ENCODE measurements around the gene PRMT1. TPM values are rescaled to one million over a fixed set of nuclear protein-coding genes. Genes with fewer than 3 reads are reported as not detected.
A peak's percentile ranks its signal among the peaks of the same experiment; 100 is the strongest.

PRMT1 gene
- total and polyA plus RNA-seq, 12 donors, result 80.4 to 262 (median 160) TPM

DNA sequence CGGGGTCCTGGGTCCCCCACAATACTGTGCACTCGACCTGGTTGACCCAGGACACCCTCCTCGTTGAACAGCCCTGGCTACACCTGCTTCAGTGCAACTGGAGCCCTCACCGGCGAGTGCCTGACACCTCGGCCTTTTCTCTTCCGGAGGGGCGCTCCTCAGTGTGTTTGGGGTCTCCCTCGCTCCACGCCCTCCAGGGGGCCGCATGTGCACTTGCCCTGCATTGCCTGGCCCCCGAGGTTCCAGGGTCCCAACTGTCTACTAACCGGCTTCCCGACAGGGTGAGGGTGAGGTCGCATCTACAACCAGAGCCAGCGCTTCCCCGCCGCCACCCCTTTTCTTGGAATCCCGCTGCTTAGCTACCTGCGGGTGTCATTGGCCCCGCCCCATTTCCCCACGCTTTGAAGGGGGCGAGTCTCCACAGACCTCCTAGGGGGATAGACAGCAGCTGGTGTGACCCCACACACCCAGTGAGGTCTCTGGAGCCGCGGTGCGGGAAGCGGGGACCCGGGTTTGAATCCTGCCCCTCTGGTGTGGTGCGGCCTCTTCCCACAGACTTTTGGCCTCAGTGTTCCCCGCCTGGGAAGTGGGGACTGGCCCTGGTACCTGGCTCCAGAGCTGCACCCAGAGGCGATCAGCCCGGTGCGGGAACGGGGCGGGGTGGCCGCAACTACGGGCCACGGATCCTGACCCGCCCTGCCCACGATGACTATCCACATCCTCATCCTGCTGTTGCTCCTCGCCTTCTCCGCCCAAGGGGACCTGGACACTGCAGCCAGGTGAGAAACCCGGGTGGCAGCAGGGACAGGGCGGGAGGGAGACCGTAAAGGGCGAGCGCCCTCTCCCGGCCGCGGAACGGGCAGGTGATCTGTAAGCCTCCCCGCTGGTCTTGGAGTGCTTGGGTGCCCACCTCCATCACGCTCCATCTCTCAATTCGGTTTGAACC lies 12.3 kb downstream of the PRMT1 start, which contains the start of gene ADM5:
TSS of gene ADM5 (plus strand) at position 462 of the 946 bp plus-strand sequence. CDS start at position 706, 244 bp downstream.
- DNase-seq, result peak in 6 of 7 donors; percentile 56 to 83 (median 68)
- intact Hi-C loops (cut with DNase I), result no loop called here
- peak within 1 kb of the TSS in 2 of 4 donors; percentile 37 to 57 for H3K4me3 ChIP-seq
- H3K27ac ChIP-seq, result peak within 1 kb of the TSS in 2 of 5 donors; percentile 3 to 48
- no peaks in the 10 kb centered on the region for H3K9me3 ChIP-seq (replicated peaks in 1 of 3)
- no peaks in the 10 kb centered on the region for H3K27me3 ChIP-seq
- peaks cover 0 to 21% of the 10 kb centered on the region in 2 donors for H3K36me3 ChIP-seq (replicated peaks in 1 of 2)
- TF ChIP-seq, protein P1, sequence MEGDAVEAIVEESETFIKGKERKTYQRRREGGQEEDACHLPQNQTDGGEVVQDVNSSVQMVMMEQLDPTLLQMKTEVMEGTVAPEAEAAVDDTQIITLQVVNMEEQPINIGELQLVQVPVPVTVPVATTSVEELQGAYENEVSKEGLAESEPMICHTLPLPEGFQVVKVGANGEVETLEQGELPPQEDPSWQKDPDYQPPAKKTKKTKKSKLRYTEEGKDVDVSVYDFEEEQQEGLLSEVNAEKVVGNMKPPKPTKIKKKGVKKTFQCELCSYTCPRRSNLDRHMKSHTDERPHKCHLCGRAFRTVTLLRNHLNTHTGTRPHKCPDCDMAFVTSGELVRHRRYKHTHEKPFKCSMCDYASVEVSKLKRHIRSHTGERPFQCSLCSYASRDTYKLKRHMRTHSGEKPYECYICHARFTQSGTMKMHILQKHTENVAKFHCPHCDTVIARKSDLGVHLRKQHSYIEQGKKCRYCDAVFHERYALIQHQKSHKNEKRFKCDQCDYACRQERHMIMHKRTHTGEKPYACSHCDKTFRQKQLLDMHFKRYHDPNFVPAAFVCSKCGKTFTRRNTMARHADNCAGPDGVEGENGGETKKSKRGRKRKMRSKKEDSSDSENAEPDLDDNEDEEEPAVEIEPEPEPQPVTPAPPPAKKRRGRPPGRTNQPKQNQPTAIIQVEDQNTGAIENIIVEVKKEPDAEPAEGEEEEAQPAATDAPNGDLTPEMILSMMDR (IDR thresholded peaks at IDR 0.05), result peak; percentile 24 to 48 (median 46)
- no peak for TF ChIP-seq POLR2A (IDR thresholded peaks at IDR 0.05)
- H3K4me1 ChIP-seq (replicated peaks in 1 of 2), result peaks cover 3 to 25% of the 10 kb centered on the region in 2 donors
- 29 to 77% (median 38%) methylated on average over 6 to 54 of the region's 54 CpGs for WGBS, 4 donors

DNA sequence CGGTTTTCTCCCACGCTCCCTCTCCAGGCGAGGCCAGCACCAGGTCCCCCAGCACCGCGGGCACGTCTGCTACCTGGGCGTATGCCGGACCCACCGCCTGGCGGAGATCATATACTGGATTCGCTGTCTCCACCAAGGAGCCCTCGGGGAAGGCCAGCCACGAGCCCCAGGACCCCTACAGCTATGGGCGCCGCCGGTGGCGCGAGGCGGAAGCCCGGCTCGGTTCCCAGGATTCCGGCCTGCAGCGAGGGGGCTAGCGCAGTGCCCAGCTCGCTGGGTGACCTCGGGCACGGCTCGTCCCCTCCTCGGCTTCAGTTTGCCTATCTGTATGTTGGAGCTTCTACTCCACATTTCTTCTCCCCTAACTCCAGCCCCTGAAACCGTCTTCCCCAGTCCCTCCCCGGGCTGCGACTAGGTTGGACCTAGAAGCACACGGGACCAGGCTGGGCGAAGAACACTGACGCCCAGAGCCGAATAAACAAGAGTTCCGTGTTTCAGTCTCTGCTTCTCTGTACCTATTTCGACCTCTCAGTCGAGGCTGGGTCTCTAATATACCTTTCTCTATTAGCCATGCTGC lies 13.1 kb downstream of the PRMT1 start:
- Histone ChIP-seq H3K4me1 (replicated peaks in 1 of 2) (peaks cover 3 to 25% of the 10 kb centered on the region in 2 donors), H3K9me3 (replicated peaks in 1 of 3) (no peaks in the 10 kb centered on the region), H3K36me3 (replicated peaks in 1 of 2) (peaks cover 0 to 14% of the 10 kb centered on the region in 2 donors), H3K27me3 (no peaks in the 10 kb centered on the region), H3K4me3 (peak overlapping the region in 2 of 4 donors; percentile 37 to 57), H3K27ac (peak overlapping the region in 1 of 5 donors; percentile 48)
- WGBS, 4 donors, result 7 to 21% (median 11%) methylated on average over 20 to 39 of the region's 39 CpGs
- TF ChIP-seq, protein P1 (IDR thresholded peaks at IDR 0.05), result peak in 2 of 6 experiments; percentile 3 to 5
- TF ChIP-seq POLR2A (IDR thresholded peaks at IDR 0.05), result no peak
- peak in 1 of 7 donors; percentile 30 for DNase-seq
- intact Hi-C loops (cut with DNase I), result no loop called here

DNA sequence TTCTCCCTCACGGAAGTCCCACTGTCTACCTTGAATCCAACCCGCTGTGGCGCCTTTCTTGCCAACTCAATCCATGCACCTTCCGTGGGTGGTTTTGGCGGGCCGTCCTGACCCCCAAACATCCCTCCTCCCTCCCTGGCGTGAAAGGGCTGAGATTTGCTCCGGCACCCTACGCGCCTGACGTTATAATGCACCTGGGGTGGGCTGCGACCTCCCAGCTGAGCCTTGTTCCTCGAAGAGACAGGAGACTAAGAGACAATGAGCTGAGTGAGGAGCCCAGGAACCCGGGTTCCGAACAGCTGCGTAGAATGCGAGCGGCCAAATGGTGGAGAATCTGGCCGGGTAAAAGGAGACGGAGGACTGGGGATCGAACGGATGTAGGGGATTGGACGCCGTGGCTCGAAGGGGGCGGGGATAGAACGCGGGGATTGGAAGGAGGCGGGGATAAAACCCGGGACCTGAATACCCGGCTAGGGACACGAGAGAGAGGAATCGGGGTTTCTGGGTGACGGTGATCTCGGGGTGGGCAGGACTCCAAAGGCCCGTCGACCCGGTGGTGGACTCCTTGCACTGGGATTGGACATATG lies 13.7 kb downstream of the PRMT1 start, which contains the start of gene CPT1C:
TSS of gene CPT1C (plus strand) at position 461 of the 587 bp plus-strand sequence. CDS start 1,137 bp downstream, outside the sequence.
- H3K9me3 ChIP-seq (replicated peaks in 1 of 3), result no peaks in the 10 kb centered on the region
- H3K4me3 ChIP-seq, result peak within 1 kb of the TSS in 2 of 4 donors; percentile 37 to 57
- peak; percentile 74 to 93 (median 81) for DNase-seq
- intact Hi-C loops (cut with DNase I), result no loop called here
- peaks cover 3 to 25% of the 10 kb centered on the region in 2 donors for H3K4me1 ChIP-seq (replicated peaks in 1 of 2)
- WGBS, 4 donors, result 1 to 3% (median 2%) methylated on average over 37 to 38 of the region's 38 CpGs
- TF ChIP-seq POLR2A (IDR thresholded peaks at IDR 0.05), result peak; percentile 36 to 67
- TF ChIP-seq, protein P1 (IDR thresholded peaks at IDR 0.05), result no peak
- H3K36me3 ChIP-seq (replicated peaks in 1 of 2), result peaks cover 0 to 8% of the 10 kb centered on the region in 2 donors
- peak within 1 kb of the TSS in 1 of 5 donors; percentile 48 for H3K27ac ChIP-seq
- H3K27me3 ChIP-seq, result no peaks in the 10 kb centered on the region
